Dermis microvascular lymphatic vessel endothelial cell (primary cell): ENCODE results near the gene LSAMP. TPM values are rescaled to one million over a fixed set of nuclear protein-coding genes. Genes with fewer than 3 reads are reported as not detected.

Experiments used
- DNase-seq, 2 donors: peaks; one replicate each; pipeline versions ENCODE4 v3.0.0 to v3.0.0-alpha.2; 2010; ENCODE audit warnings: low read depth in 2 of 2
- total RNA-seq: library from RNA; depleted of rRNA; stranded (reverse); fragments of >200 nt; gene quantifications from 2 replicates; pipeline ENCODE4 v1.2.1, GENCODE V29; 2014

The LSAMP gene
- total RNA-seq, 1 donor from 2014 or later: not detected

DNA sequence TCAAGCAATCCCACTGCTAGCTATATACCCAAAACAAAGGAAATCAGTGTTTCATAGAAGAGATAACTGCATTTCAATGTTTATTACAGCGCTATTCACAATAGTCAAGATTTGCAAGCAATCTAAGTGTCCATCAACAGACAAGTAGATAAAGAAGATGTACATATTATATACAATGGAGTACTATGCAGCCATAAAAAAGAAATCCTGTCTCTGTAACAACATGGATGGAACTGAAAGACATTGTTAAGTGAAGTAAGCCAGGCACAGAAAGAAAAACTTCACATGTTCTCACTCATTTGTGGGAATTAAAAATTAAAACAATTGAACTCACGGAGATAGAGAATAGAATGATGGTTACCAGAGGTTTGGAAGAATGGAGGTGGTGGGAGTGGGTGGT, 89.2 kb downstream of the LSAMP start:
- no peak for DNase-seq

DNA sequence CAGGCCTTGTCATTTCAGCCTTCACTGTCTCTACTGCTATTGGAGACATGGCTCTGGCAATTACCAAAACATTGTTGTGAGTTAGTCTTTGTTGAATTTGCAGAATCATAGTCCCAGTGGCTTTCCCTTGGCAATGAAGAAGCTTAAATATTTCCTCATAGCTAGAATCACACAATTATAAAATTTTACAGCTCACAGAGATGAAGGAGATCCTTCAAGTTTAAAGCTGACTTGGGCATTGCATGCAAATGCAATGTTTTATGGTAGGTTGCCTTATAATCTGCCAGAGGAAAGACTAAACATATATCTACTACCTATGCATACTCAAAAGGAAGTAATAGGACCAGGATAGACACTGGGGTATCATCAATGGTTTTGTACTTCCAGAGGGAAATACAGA, 90.9 kb downstream of the LSAMP start:
- DNase-seq: no peak

DNA sequence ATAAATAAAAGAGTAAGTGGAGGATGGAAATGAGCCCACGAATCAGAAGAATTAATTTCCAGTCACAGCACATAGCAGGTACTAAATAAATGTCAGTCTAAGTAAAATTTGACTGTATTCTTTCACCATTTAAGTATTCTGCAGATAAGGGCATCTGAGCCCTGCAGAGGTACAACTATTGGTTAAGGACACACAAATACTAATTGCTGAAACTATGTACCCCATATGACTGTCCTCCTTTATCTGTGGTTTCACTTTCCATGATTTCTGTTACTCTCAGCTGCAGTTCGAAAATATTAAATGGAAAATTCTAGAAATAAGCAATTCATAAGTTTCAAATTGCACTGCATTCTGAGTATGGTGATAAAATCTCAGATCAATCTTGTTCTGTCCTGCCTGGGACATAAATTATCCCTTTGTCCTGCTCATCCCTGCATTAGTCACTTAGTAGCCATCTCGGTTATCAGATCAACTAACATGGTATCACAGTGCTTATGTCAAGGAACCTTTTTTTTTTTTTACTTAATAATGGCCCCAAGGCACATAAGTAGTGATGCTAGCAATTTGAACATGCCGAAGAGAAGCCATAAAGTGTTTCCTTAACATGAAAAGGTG, 95.1 kb downstream of the LSAMP start:
- no peak for DNase-seq

DNA sequence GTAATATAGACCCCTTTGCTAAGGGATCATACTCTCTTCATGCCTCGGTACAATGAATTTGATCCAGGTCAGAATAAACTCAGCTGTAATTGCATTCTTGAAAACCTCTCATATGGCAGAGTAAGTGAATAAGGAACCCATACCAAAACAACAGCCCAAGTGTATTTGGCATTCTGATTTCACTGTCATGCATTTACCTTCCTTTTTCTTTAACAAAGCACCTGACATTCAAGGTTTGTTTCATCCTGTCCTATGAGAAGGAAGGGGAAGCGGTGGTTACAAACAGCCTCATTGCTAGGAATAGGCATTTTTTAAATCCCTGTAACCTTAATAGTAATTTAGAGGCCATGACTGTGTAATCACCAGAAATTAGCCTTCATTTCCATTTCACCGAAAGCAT, 97.1 kb downstream of the LSAMP start:
- DNase-seq: no peak

DNA sequence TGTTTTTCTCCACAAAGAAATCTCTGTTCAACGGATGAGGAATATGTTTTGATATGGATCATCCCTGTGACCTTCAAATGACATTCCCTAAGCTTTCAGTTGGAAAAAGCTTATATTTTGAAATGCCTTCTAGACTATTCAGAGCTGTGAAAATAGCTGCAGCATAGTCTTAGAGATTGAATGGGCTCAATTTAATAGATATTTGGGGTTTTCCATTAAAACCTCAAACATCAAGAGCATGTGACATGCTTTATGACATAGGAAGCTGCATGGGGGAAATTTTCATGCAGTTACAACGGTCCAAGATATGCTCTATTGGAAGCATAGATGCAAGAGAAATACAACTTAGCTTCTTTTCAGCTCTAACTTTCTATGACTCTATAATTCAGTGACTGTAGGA, 102.8 kb downstream of the LSAMP start:
- no peak for DNase-seq

DNA sequence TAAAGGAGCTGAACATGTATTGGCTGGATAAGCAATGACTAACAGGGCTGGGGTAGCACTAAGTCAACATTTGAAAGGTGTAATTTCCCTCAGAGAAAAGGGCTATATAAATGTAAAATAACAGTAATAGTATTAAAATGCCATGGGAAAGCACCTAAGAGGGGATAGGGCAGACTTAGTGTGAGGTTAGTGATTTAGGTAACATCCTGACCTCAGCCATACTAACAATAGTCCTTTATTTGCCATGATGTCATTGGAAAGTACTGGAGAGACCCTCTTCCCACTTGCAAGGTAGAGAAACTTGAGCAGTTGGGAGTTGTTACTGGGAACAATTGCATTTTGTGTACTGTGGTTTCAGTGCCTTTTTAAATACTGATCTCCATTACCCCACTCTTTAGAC, 103.4 kb downstream of the LSAMP start:
- DNase-seq: no peak

DNA sequence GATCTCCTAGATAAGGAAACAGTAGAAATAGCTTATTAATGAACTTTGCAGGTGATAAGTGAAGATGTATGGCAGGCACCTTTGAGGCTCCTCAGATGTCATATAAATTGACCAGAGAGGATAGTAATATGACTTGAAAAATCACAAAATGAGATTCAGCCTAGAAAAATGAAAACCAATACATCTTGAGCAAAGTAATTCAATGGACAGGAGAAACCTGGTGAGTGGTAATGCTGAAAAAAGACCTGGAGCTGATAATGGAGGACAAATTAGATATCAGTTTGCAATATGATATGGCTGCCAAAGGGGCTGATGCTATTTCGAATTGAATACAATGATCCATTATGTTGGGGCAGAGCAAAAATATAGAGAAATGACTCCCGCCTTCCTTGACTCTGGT, 103.9 kb downstream of the LSAMP start:
- no peak for DNase-seq

DNA sequence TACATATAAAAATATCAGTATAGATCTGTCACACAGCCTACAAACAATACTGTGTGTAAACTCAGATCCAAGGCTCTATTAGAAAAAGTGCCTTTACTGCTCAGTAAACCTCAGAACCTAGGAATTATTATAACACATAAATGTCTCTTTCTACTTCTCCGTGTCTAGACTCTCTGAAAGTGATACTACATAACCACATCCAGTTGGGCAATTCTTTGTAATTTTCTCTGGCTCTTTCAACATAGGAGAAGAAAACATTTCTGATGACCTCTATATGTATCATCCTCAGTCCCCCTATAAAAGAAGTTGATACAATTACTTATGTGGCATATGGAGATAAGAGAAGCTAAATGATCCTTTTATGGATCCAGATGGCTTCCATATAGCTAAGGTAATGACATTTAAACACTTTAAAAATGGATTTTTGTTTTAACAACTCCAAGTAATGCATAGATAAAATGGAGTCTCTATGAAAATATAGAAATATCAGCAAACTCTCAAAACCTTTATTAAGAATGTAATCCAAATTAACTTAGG, 104.5 kb downstream of the LSAMP start:
- no peak for DNase-seq

DNA sequence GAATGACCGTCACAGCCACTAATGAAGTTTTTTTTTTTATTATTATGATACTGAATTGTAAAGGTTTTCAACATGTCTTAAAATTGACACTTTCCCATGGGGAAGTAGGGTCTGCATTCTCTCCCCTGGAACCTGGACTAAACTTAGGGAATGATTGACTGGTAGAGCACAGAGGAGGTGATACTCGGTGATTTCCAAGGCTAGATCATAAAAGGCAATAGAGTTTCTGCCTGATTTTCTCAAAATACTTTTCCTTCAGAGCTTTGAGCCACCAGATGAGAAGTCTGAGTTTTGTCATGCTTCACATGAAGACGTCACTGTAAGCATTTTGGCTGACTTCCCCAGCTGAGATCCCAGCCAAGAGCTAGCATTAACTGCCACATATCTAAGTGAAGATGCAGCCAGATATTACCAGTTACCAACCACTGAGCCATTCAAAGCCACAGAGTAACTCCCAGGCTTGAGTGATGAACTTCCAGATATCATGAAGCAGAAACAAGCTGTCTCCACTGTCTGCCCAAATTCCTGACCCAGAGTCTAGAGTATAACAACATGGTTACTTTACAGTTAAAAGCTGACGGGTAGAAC, 105.8 kb downstream of the LSAMP start:
- no peak for DNase-seq

DNA sequence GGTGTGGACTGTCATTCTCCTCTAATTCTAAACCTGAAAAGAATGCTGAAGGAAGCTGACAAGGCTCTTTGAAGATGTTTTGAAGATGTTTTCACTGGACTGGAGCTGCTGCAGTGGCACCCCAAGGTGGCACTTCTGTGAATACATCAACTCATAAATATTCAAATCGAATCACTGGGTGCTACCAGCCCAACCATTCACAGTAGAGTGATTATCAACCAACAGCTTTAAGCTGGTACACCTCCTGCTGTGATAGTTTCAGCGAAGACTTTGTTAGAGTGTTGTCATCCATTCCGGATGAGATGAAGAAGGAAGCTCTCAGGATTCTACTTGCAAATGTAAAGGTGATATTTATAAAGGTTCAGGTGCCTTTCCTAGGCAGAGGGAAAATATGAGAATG, 106.6 kb downstream of the LSAMP start:
- DNase-seq: no peak

DNA sequence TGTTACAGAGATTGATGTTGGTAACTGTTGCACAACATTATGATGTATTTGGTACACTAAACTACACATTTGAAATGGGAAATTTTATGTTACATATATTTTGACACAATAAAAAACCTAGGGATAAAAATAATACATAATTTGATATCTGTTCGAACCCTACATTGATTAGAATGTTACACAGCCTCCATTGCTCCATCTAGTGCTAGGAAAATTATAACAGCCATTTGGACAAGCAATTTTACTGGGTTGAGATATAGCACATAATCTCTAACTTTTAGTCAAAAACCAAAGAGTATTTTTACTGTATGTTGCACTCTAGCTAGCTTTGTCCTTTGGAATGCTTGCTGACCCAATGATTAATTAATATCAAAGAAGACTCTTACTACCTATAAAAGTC, 108.1 kb downstream of the LSAMP start:
- DNase-seq: no peak

DNA sequence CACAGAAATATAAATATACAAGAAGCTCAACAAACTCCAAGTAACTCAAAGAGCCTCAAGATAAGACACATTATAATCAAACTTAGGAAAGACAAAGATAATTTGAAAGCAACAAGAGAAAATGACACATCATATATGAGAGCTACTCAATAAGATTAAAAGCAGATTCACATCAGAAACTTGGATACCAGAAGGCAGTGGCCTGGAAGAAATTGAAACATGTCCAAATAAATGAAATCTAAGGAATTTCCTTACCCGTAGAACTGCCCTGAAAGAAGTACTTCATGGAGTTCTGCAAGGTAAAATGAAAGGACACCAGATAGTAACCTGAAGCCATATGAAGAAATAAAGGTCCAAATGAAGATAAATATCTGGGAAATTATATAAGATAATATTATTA, 113.9 kb downstream of the LSAMP start:
- DNase-seq: no peak

DNA sequence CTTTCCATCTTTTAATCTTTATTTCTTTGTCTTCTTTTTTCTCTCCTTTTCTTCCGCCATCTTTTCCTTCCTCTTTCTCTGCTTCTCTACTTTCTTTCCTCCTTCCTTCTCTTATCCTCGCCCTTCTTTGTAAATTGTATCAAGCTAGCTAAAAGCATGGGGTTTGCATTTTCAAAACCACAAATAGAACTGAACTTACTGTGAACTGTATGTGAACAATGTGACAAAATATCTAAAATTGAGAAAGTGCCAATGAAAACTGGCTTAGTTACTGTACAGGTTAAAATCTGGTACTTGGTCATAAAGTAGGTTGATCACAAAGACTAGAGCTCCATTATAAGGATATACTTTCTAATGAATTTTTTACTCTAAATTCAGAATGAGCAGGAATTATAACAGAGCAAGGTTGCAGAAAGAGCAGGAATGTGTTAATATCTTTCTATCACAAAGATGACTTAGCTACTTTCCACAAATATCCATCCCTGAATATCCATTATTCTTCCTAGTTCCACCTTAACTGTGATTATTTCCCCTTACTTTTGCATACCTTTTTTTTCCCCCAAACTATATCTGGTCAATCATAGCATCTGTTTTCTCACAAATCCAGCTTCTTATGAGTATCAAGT, 122.4 kb downstream of the LSAMP start:
- DNase-seq: no peak

DNA sequence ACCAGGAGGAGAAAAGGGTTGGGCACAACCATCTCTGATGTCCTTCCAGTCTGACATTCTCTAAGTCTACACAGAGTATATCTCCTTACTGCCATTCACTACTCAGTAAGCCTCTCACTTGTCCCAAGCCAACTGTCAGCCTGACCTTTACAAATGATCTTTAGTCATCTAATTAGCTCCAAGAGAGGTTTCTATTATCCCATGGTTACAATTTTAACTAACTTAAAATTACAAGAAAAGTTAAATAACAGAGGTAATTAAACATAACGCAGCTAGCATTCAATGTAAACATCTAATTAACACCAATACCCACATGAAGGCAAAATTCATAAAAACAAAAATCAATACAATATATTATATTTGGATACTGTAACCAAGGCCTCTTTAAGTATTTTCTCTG, 126.9 kb downstream of the LSAMP start:
- no peak for DNase-seq

DNA sequence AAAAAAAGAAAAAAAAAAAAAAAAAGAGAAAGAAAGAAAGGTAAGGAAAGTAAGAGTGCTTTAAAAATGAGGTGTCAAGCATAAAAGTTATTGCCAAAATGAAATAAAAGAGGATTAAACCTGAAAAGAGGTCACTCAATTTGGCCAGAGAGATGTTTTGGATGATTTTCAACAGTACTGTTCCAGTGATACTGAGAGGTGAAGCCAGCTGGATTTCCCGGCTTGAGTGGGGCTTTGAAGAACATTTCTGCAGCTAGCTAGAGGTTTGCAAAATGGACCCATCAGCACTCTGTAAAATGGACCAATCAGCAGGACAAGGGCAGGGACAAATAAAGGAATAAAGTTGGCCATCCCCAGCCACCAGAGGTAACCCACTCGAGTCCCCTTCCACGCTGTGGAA, 128.5 kb downstream of the LSAMP start:
- DNase-seq: no peak

DNA sequence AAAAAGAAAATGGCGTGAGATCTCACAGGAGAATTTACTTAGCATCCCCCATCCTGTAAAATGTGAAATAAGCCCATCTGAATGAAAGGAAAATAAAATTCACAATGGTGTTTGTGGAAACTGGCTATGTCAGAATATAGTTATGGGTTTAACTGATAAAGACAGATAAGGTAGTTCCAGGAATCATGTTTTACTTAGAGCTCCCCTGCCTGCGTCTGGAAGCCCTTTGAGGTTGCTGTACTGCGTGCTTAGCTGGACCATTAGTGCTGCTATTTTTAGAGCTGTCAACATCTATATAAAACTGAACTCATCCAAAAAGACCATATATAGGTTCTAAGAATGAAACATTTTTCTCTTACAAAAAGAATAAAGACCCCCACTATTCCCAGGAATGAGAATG, 130.8 kb downstream of the LSAMP start:
- no peak for DNase-seq

DNA sequence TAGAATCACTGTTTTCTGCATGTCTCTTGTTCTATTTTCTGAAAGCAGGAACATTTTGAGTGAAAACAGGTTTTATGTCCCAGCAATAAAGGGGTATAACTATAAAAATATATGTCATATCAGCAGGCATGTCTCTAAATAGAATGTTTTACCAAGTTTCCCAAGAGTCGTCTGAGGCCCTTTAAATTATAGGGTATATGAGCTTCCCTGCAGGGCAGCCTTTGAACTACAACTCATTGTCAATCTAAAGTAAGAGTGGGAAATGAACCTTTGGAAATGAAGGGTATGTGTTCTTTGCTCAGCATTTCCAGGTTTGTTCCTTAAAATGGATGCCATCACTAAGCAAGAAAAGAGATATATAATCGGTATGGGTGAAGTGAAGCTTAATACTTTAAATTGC, 138.6 kb downstream of the LSAMP start:
- no peak for DNase-seq

DNA sequence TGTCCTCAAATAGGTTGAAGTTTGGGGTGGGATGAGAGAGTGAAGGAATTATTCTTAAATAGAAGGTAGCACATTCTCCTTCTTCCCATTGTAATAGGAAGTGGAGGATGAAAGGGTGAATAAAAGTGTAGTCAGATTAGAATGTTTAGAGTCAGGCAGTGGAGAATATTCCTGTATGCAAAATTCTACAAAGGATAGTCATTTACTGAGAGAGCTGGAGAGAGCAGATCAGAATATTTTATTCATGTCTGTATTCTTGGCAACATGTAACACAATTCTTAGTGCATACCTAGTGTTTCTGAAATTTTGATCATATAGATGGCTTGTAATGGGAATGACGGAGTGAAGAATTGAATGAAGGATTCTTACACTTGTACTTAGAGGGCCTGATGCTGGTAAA, 139.1 kb downstream of the LSAMP start:
- DNase-seq: no peak

DNA sequence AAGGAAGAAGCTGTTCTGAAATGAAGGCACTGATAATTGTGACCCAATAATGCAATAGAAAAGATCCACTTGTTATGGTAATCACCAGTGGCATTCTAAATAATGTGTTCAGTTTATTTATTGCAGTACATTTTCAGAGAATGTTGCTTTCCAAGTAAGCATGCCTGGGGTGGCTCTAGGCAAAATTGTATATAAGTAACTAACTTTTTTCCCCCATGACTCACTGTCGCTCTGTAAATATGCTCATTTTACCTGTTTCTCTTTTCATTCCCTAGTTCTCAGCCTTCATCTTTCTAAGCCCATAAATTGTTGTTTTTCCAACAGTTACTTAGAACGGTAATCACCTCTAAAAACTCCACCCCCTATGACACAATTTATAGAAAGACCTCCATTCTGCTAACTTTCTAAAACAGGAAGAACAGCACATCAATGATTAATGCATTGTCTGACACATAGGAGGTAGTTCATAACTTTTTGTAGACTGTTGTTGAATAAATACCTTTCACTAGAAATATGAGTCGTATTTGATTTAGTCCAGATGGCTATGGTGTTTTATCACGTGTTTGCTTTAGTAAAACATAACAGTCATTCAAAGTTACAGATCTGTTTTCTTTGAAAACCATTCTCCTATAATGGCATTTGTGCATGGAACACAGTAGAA, 143.1 kb downstream of the LSAMP start:
- DNase-seq: no peak

DNA sequence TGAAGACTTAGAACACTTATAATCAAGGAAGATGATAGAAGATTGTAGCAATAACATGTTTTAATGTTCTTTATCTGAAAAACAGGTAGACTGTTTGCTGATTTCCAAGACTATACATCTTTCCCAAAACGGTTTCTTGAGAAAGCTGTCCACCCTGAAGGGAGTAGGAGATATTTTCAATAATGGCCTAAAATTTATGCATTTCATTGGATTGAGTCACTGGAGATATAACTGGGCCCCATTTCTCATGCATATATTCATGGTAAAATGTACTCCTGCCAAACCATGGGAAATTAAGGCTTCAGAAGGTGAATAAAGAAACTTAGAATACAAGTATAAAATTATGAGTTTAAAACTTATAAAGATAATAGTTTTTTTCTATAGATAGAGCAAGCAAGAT, 143.9 kb downstream of the LSAMP start:
- DNase-seq: no peak

DNA sequence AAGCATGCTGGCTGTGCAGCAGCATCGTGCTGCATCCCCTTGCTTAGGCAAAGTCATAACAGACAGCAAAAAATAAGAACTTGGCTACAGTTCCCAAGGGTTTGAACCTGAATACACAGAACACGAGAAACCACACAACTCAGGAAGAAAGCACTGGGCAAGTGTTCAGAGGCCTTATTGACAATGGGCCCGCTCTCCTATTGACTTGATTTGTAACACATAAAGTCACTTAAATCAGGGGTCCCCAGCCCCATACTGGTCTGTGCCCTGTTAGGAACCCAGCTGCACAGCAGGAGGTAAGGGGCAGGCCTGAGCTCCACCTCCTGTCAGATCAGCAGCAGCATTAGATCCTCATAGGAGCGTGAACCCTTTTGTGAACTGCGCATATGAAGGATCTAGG, 145.1 kb downstream of the LSAMP start:
- DNase-seq: no peak

DNA sequence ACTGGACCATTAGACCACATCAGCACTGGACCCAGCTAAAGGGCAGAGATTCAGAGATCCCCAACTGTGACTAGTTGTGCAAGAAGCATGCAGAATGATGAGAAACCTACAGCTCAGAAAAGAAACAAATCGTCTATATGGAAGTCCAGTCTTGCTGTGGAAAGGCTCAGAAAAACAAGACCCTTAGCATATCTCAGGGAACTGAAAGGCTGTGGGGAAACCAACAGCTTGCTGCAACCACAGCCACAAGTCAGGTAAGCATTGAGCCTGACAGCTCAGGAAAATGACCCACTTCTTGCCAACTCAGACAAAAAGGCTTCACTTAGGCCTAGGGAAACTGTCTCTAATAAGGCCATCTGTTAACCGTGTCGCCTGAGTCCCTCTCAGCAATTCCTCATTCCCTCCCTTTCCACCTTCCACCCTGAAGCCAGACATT, 145.6 kb downstream of the LSAMP start:
- no peak for DNase-seq

DNA sequence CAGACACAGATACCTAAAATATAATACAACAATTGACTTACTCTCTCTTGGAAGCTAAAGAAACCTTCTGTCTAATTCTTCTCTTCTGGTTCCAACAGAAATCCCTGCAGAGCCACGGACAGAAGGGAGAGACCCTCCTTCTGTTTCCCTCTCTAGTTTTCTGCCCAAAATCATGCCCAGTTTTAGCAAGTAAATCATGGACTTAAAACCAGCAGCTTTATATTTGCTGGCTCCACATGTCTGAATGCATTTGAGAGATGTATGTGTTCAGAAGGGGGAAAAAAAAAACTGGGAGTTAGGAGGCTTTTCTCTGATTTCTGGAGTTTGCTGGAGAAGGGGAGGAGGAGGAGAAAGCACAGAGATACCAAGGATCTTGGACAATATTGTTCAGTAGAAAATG, 147.1 kb downstream of the LSAMP start:
- DNase-seq: no peak
